Measurements from ENCODE around the gene ZNF483. TPM values are rescaled to one million over a fixed set of nuclear protein-coding genes. Genes with fewer than 3 reads are reported as not detected.

The ZNF483 gene
- total and polyA plus RNA-seq, 4 donors = 0.03 to 2.5 (median 0.65) TPM

GRCh38 chr9:111531716-111532115 lies 6.7 kb downstream of the ZNF483 start (continued):
- TF ChIP-seq SP1 (IDR thresholded peaks at IDR 0.05) (no peak), HNF4G (IDR thresholded peaks at IDR 0.05) (no peak)

- peaks cover 14 to 34% (median 20%) of the 10 kb centered on the region in 4 donors for H3K9me3 ChIP-seq (ENCODE audit: control insufficient read depth in 4 of 4, low read length in 3 of 4)
- WGBS = 95% methylated on average over 5 of the region's 5 CpGs
- H3K9ac ChIP-seq (ENCODE audit: low read depth in 1 of 2, low read length in 2 of 2) = no peak overlapping the region
- H3K4me1 ChIP-seq (ENCODE audit: control insufficient read depth in 4 of 4, insufficient read depth in 4 of 4, low read length in 3 of 4) = no peaks in the 10 kb centered on the region
- peaks cover 0 to 6% (median 1%) of the 10 kb centered on the region in 4 donors for H3K36me3 ChIP-seq (ENCODE audit: control insufficient read depth in 4 of 4, insufficient read depth in 3 of 4, low read depth in 1 of 4, low read length in 3 of 4)
- H3K27me3 ChIP-seq (ENCODE audit: control insufficient read depth in 4 of 4, insufficient read depth in 4 of 4, low read length in 3 of 4) = no peaks in the 10 kb centered on the region
- DNase-seq (ENCODE audit: low spot score) = no peak
- no peak overlapping the region for H3K27ac ChIP-seq (ENCODE audit: low read depth in 1 of 2, low read length in 2 of 2)
- no peak for TF ChIP-seq NR2F2 (IDR thresholded peaks at IDR 0.05)
- TF ChIP-seq SP1 (IDR thresholded peaks at IDR 0.05) = no peak
- TF ChIP-seq JUND (IDR thresholded peaks at IDR 0.05) = no peak
- no peak for TF ChIP-seq RAD21 (IDR thresholded peaks at IDR 0.05)
- TF ChIP-seq, protein P1, sequence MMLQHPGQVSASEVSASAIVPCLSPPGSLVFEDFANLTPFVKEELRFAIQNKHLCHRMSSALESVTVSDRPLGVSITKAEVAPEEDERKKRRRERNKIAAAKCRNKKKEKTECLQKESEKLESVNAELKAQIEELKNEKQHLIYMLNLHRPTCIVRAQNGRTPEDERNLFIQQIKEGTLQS (IDR thresholded peaks at IDR 0.05) = no peak
- H3K4me3 ChIP-seq (ENCODE audit: low read depth in 1 of 3, low read length in 3 of 3) = no peak overlapping the region
Observed at GRCh38 chr9:111533099-111533790, 8.3 kb downstream of the ZNF483 start.

DNA sequence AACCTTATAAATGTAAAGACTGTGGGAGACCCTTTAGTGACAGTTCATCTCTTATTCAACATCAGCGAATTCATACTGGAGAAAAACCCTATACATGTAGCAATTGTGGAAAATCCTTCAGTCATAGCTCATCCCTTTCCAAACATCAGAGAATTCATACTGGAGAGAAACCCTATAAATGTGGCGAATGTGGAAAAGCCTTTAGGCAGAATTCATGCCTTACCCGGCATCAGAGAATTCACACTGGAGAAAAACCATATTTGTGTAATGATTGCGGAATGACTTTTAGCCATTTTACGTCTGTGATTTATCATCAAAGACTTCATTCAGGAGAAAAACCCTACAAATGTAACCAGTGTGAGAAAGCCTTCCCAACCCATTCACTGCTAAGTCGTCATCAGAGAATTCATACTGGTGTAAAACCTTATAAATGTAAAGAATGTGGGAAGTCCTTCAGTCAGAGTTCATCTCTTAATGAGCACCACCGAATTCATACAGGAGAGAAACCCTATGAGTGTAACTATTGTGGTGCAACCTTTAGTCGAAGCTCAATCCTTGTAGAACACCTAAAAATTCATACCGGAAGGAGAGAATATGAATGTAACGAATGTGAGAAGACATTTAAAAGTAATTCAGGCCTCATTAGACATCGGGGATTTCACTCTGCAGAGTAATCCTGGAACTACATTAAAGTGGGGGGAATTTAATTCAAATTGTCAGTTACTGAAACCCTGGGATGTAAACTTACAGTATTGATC lies 17.7 kb downstream of the ZNF483 start:
- Histone ChIP-seq H3K27ac (ENCODE audit: low read depth in 1 of 2, low read length in 2 of 2) (no peak overlapping the region), H3K4me1 (ENCODE audit: control insufficient read depth in 4 of 4, insufficient read depth in 4 of 4, low read length in 3 of 4) (no peaks in the 10 kb centered on the region), H3K27me3 (ENCODE audit: control insufficient read depth in 4 of 4, insufficient read depth in 4 of 4, low read length in 3 of 4) (no peaks in the 10 kb centered on the region), H3K36me3 (ENCODE audit: control insufficient read depth in 4 of 4, insufficient read depth in 3 of 4, low read depth in 1 of 4, low read length in 3 of 4) (peaks cover 0 to 5% (median under 1%) of the 10 kb centered on the region in 4 donors), H3K4me3 (ENCODE audit: low read depth in 1 of 3, low read length in 3 of 3) (peak overlapping the region in 1 of 3 donors; percentile 41), H3K9me3 (ENCODE audit: control insufficient read depth in 4 of 4, low read length in 3 of 4) (peaks cover 33 to 92% (median 55%) of the 10 kb centered on the region in 4 donors), H3K9ac (ENCODE audit: low read depth in 1 of 2, low read length in 2 of 2) (no peak overlapping the region)
- no peak for DNase-seq (ENCODE audit: low spot score)
- TF ChIP-seq YY1 (IDR thresholded peaks at IDR 0.05) = no peak
- TF ChIP-seq FOXA2 (IDR thresholded peaks at IDR 0.05) = no peak
- TF ChIP-seq RXRA (IDR thresholded peaks at IDR 0.05) = no peak
- no peak for TF ChIP-seq MAX (IDR thresholded peaks at IDR 0.05)
- TF ChIP-seq JUND (IDR thresholded peaks at IDR 0.05) = no peak
- TF ChIP-seq, protein P2, sequence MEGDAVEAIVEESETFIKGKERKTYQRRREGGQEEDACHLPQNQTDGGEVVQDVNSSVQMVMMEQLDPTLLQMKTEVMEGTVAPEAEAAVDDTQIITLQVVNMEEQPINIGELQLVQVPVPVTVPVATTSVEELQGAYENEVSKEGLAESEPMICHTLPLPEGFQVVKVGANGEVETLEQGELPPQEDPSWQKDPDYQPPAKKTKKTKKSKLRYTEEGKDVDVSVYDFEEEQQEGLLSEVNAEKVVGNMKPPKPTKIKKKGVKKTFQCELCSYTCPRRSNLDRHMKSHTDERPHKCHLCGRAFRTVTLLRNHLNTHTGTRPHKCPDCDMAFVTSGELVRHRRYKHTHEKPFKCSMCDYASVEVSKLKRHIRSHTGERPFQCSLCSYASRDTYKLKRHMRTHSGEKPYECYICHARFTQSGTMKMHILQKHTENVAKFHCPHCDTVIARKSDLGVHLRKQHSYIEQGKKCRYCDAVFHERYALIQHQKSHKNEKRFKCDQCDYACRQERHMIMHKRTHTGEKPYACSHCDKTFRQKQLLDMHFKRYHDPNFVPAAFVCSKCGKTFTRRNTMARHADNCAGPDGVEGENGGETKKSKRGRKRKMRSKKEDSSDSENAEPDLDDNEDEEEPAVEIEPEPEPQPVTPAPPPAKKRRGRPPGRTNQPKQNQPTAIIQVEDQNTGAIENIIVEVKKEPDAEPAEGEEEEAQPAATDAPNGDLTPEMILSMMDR (IDR thresholded peaks at IDR 0.05; ENCODE audit: low read depth, low read length, missing input control) = no peak
- no peak for TF ChIP-seq GABPA (IDR thresholded peaks at IDR 0.05 in 1 of 2, conservative IDR thresholded peaks at IDR 0.05 in 1 of 2)
- no peak for TF ChIP-seq TAF1 (conservative IDR thresholded peaks at IDR 0.05)
- no peak for TF ChIP-seq EGR1 (IDR thresholded peaks at IDR 0.05; ENCODE audit: low read depth in 2 of 2)
- TF ChIP-seq NR2F2 (IDR thresholded peaks at IDR 0.05) = no peak
- TF ChIP-seq HNF4A (conservative IDR thresholded peaks at IDR 0.05) = no peak
- TF ChIP-seq ZBTB33 (IDR thresholded peaks at IDR 0.05) = no peak
- TF ChIP-seq, protein P1 (IDR thresholded peaks at IDR 0.05) = no peak
- no peak for TF ChIP-seq SP1 (IDR thresholded peaks at IDR 0.05)
- TF ChIP-seq RAD21 (IDR thresholded peaks at IDR 0.05) = no peak
- TF ChIP-seq HNF4G (IDR thresholded peaks at IDR 0.05) = no peak
- WGBS = 95% methylated on average over 11 of the region's 11 CpGs
